Loucy (cell line): Measurements from ENCODE around the gene RPS19BP1.

ENCODE experiments used
- CTCF ChIP-seq: fragments of 200-600 bp; sonication (generic); conservative IDR thresholded peaks from 2 replicates; pipeline ENCODE4 v1.5.1; 2014; ENCODE audit warnings: mild to moderate bottlenecking, antibody characterized with exemption, low read length
- EZH2phosphoT487 ChIP-seq: fragments of 200-600 bp; IDR thresholded peaks from 2 replicates; pipeline ENCODE4 v1.6.1; 2018; ENCODE audit warnings: antibody characterized with exemption, mild to moderate bottlenecking, moderate library complexity, borderline replicate concordance

DNA sequence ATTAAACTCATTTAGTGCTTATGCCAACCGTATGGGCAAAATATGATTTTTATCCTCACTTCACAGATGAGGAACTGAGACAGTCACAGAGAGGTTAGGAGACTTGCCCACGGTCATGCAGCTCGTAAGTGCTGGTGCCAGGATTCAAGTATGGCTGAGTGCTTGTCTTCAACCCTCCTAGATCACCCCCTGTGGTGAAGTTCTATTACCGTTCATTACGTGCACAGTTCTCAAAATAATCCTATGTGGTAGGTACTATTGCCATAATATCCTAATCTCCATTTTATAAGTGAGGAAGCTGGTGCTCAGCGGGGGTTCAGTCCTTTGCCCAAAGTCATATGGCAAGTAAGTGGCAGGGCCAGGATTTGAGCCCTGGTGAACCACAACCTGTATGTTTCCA is 28.9 kb downstream of the RPS19BP1 start:
- TF ChIP-seq CTCF (no peak), EZH2phosphoT487 (no peak)
